Left lung (tissue), 10 donors: Measurements from ENCODE around the gene GPR87. TPM values are rescaled to one million over a fixed set of nuclear protein-coding genes. Genes with fewer than 3 reads are reported as not detected.

ENCODE experiments used
- ATAC-seq: fragments of 200-7000 bp; cut with Tn5 transposase; one replicate; pipeline ENCODE4 v1.9.1; 2020; ENCODE audit warnings: moderate library complexity
- DNase-seq, 4 donors: peaks; one replicate each; pipeline ENCODE4 v3.0.0-alpha.2; 2013 to 2020
- H3K27ac ChIP-seq, 2 donors: fragments of 200-600 bp; sonication (generic) in 1 of 2; one replicate each; pipeline versions ENCODE4 v1.5.0 to v1.8.0; 2020 to 2021
- H3K27me3 ChIP-seq, 2 donors: fragments of 200-600 bp; sonication (generic) in 1 of 2; one replicate each; pipeline versions ENCODE4 v1.5.0 to v1.8.0; 2020 to 2021
- H3K36me3 ChIP-seq, 2 donors: fragments of 200-600 bp; sonication (generic) in 1 of 2; one replicate each; pipeline versions ENCODE4 v1.5.0 to v1.8.0; 2020 to 2021
- H3K4me1 ChIP-seq, 2 donors: fragments of 200-600 bp; one replicate each; pipeline ENCODE4 v1.8.0; 2021
- H3K4me3 ChIP-seq, 2 donors: fragments of 200-600 bp; sonication (generic) in 1 of 2; one replicate each; pipeline versions ENCODE4 v1.5.0 to v1.8.0; 2020 to 2021; ENCODE audit warnings: mild to moderate bottlenecking in 1 of 2
- H3K9me3 ChIP-seq, 2 donors: fragments of 200-600 bp; sonication (generic) in 1 of 2; one replicate each; pipeline versions ENCODE4 v1.5.0 to v1.8.0; 2020 to 2021
- CTCF ChIP-seq, 2 donors: fragments of 200-600 bp; sonication (generic) in 1 of 2; IDR thresholded peaks; one replicate each; pipeline versions ENCODE4 v1.5.0 to v1.8.0; 2021; ENCODE audit warnings: antibody characterized with exemption in 2 of 2
- intact Hi-C, 2 donors: fragments of 100-400 bp; cut with DNase I; formaldehyde crosslinking; loops; one replicate each; pipeline versions ENCODE4 v1.11.2 to v1.14.2; 2022
- polyA plus RNA-seq, 6 donors: library from polyadenylated mRNA; unstranded; fragments of 120-200 nt; gene quantifications; one replicate each; pipeline ENCODE4 v1.2.1, GENCODE V29; 2013; ENCODE audit not compliant: insufficient read length in 6 of 6
- total RNA-seq, 2 donors: library from RNA; stranded (reverse); fragmentation: NEBNext Ultra II Directional; extraction: Animal tissue kit (Norgen Biotek cat#: 25700); gene quantifications; one replicate each; pipeline ENCODE4 v1.2.1, GENCODE V29; 2021
- donor health status: DM: no; HTN: yes; CAD: no.
- donor health status: DM: no; HTN: no; CAD: no.

The GPR87 gene
- total and polyA plus RNA-seq, 8 donors: 0.52 to 0.85 TPM; not detected in 6

GRCh38 chr3:151307131-151307530 is 9.5 kb downstream of the GPR87 start:
- ATAC-seq (no peak), DNase-seq (no peak)
- Histone ChIP-seq H3K4me3 (no peak overlapping the region), H3K27me3 (no peaks in the 10 kb centered on the region), H3K9me3 (no peaks in the 10 kb centered on the region), H3K36me3 (no peaks in the 10 kb centered on the region), H3K27ac (no peak overlapping the region), H3K4me1 (peaks cover 0 to 2% of the 10 kb centered on the region in 2 donors)
- no peak for TF ChIP-seq CTCF (IDR thresholded peaks at IDR 0.05)
- intact Hi-C loops: no loop called here

- no peaks in the 10 kb centered on the region for H3K9me3 ChIP-seq
- ATAC-seq (no peak), DNase-seq (no peak)
- no peaks in the 10 kb centered on the region for H3K36me3 ChIP-seq
- no peak for TF ChIP-seq CTCF (IDR thresholded peaks at IDR 0.05)
- intact Hi-C loops: no loop called here
- H3K4me3 ChIP-seq: no peak overlapping the region
- H3K4me1 ChIP-seq: peaks cover 0 to 2% of the 10 kb centered on the region in 2 donors
- H3K27me3 ChIP-seq: no peaks in the 10 kb centered on the region
- H3K27ac ChIP-seq: no peak overlapping the region
Observed at GRCh38 chr3:151306168-151306810, 10.3 kb downstream of the GPR87 start.

- Histone ChIP-seq H3K4me3 (no peak overlapping the region), H3K9me3 (no peaks in the 10 kb centered on the region), H3K4me1 (peaks cover 0 to 2% of the 10 kb centered on the region in 2 donors), H3K36me3 (no peaks in the 10 kb centered on the region), H3K27me3 (no peaks in the 10 kb centered on the region), H3K27ac (no peak overlapping the region)
- TF ChIP-seq CTCF (IDR thresholded peaks at IDR 0.05): no peak
- intact Hi-C loops: no loop called here
- ATAC-seq (no peak), DNase-seq (no peak)
Observed at GRCh38 chr3:151305775-151306151, 10.9 kb downstream of the GPR87 start.

GRCh38 chr3:151305060-151305774 is 11.4 kb downstream of the GPR87 start:
- no peak for TF ChIP-seq CTCF (IDR thresholded peaks at IDR 0.05)
- H3K27me3 ChIP-seq: no peaks in the 10 kb centered on the region
- H3K4me3 ChIP-seq: no peak overlapping the region
- no peaks in the 10 kb centered on the region for H3K9me3 ChIP-seq
- peak in 2 of 4 donors; percentile 43 to 44 for DNase-seq
- ATAC-seq: peak; percentile 96
- no peak overlapping the region for H3K27ac ChIP-seq
- intact Hi-C loops: no loop called here
- H3K4me1 ChIP-seq: peaks cover 0 to 2% of the 10 kb centered on the region in 2 donors
- H3K36me3 ChIP-seq: no peaks in the 10 kb centered on the region

- intact Hi-C loops: no loop called here
- Histone ChIP-seq H3K36me3 (no peaks in the 10 kb centered on the region), H3K4me3 (no peak overlapping the region), H3K27me3 (no peaks in the 10 kb centered on the region), H3K9me3 (no peaks in the 10 kb centered on the region), H3K27ac (no peak overlapping the region), H3K4me1 (peaks cover 0 to 2% of the 10 kb centered on the region in 2 donors)
- DNase-seq: no peak
- no peak for TF ChIP-seq CTCF (IDR thresholded peaks at IDR 0.05)
- no peak for ATAC-seq
Observed at GRCh38 chr3:151303751-151304150, 12.9 kb downstream of the GPR87 start.
